ENCODE measurements around the gene C16orf90.
A peak's percentile ranks its signal among the peaks of the same experiment; 100 is the strongest.

C16orf90 gene

DNA sequence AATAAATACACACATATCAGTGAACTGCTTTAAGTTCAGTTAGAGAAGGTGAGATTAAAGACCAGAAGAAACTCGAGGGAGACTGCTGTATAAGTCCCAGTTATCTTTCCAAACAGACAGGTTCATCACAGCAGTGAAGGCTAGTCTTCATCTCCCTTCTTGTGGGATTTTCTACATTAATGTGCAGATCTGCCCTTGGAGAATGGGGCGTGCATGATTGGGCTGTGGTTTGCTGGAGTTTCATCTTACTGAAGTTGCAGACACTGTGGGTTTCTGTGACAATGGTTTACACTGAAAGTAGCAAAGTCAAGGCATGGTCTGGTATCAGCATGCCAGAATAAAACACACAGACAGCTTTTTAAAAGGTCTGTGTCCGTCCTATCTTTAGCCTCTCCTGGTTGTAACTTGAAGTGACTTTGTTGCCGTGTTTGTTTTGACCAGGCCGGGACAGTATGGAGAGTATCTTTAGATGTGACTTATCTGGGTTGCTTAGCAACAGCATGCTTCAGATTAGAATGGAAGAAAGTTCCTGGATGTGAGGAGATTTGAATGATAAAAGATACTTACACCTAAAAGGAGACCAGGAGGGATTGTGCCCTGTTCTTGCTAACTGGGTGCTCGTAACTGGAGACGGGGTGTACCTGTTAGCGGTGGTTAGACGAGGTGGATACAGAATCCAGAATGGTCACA lies 35.7 kb downstream of the C16orf90 start:
- TF ChIP-seq, protein P1, sequence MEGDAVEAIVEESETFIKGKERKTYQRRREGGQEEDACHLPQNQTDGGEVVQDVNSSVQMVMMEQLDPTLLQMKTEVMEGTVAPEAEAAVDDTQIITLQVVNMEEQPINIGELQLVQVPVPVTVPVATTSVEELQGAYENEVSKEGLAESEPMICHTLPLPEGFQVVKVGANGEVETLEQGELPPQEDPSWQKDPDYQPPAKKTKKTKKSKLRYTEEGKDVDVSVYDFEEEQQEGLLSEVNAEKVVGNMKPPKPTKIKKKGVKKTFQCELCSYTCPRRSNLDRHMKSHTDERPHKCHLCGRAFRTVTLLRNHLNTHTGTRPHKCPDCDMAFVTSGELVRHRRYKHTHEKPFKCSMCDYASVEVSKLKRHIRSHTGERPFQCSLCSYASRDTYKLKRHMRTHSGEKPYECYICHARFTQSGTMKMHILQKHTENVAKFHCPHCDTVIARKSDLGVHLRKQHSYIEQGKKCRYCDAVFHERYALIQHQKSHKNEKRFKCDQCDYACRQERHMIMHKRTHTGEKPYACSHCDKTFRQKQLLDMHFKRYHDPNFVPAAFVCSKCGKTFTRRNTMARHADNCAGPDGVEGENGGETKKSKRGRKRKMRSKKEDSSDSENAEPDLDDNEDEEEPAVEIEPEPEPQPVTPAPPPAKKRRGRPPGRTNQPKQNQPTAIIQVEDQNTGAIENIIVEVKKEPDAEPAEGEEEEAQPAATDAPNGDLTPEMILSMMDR (IDR thresholded peaks at IDR 0.05; ENCODE audit: control insufficient read depth, extremely low read depth, insufficient read depth), result no peak
- peak; percentile 59 for DNase-seq (ENCODE audit: low read depth)
- H3K4me3 ChIP-seq (ENCODE audit: low read depth, low read length), result peak overlapping the region; percentile 92

DNA sequence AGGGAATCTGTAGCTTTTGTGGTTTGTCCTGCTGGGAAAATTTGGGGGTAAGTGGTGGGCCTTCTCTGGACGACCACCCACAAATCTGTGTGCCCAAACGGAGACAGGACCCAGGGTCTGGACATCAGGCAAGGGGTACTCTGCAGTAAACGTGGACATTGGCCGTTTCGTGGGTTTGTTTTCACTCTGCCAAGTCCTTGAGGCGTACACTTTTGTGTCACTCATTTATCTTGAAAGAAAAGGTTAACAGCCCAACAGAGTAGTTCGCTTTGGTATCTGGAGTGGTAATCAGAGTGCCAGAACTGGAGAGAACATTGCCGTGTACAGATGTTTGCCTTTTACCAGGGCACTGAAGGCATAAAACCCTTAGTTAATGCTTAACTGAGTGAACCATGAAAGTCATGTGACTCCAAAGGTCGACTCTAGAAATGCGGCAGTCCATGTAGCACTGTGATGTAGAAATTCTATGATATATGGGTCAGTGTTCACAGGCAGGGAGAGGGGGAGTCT lies 36.4 kb downstream of the C16orf90 start:
- peak overlapping the region; percentile 92 for H3K4me3 ChIP-seq (ENCODE audit: low read depth, low read length)
- TF ChIP-seq, protein P1 (IDR thresholded peaks at IDR 0.05; ENCODE audit: control insufficient read depth, extremely low read depth, insufficient read depth), result no peak
- no peak for DNase-seq (ENCODE audit: low read depth)

DNA sequence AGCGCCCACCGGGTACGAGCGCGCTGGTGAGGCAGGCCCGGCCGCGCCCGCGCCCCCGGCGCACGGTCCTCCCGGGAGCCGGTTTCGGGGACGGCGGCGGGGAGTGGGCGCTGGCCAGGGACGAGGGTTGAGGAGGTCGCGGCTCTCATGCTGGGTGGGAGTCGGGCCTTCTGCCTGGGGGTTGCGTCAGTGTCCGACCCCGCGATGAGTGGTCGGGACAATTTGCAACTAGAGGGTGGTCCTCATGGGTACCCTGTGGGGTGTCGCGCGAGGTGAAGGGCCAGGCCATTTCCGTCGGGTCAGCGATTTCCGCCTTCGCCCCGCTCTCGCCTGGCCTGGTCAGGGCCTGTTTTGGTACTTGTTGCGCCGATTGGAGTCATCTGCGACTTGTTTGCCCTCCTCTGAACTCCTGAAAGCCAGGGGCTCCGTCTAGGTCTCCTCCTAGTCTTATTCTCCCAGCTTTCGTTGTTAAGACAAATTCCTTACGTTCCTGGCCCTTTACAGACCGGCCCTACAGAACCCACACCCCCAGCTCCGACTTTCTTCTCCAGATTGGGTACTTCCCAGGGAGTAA lies 36.9 kb downstream of the C16orf90 start:
- TF ChIP-seq, protein P1 (IDR thresholded peaks at IDR 0.05; ENCODE audit: control insufficient read depth, extremely low read depth, insufficient read depth), result no peak
- no peak for DNase-seq (ENCODE audit: low read depth)

DNA sequence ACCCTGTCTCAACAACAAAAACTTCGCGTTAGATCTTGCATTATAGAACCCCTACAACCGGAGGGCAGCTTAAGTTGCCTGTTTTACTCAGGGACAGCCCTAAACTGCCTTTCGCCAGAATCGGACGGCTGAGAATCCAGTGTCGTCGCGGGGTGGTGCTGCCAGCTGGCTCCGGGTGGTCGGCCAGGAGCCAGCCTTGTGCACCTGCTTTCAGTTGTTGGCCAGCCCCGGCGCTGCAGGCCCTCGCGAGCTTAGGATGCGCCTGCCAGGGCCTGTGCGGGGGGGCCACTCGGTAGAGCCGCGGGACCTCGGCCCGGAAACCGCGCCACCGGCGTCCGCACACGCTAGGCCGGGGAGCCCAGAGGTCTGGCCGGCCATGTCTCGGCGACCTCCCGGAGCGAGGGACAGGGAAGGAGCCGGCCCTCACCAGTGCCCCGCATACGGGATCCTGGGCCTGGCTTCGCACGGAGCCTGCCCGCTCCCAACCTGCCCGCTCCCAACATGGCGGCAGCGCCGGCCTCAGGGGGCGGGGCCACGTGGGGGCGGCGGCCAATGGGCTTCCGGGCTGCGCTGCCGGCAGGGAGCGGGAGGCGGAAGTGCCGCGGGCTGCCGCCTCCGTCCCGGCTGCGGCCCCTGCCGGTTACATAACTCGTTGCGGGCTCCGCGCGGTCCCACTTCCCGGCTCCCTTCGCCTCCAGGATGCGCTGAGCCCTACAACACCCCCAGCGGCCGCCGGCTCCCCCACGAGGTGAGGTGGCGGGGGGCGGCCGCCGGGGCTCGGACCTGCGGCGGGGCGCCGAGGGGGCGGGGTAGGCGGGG lies 37.6 kb downstream of the C16orf90 start:
- peak; percentile 79 for DNase-seq (ENCODE audit: low read depth)
- TF ChIP-seq, protein P1 (IDR thresholded peaks at IDR 0.05; ENCODE audit: control insufficient read depth, extremely low read depth, insufficient read depth), result peak; percentile 61
- H3K4me3 ChIP-seq (ENCODE audit: low read depth, low read length), result peak overlapping the region; percentile 92

More for the DNA sequence above, 36.9 kb downstream of the C16orf90 start:
- peak overlapping the region; percentile 92 for H3K4me3 ChIP-seq (ENCODE audit: low read depth, low read length)

DNA sequence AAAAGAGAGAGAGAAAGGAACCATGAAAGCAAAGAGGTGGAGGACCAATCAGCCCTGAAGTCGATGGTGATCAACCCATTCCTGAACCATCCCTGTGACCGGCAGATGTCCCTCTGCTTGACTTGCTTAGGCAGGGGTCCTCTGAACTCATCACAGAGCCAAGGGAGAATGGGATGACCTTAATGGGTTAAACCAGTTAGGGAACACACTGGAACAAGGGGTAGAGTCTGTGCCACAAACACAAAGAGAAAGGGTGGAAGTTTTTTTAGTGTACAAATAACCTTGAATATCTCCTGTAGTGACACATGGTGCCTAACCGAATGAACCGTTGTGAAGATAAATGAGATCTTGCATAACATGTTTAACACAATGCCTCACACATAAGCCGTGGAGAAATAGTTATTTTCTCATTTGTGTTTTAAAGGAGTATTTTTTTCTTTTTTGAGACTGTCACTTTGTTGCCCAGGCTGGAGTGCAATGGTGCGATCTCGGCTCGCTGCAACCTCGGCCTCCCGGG lies 40.6 kb downstream of the C16orf90 start:
- TF ChIP-seq, protein P1 (IDR thresholded peaks at IDR 0.05; ENCODE audit: control insufficient read depth, extremely low read depth, insufficient read depth), result no peak
- no peak for DNase-seq (ENCODE audit: low read depth)
- H3K4me3 ChIP-seq (ENCODE audit: low read depth, low read length), result no peak overlapping the region

DNA sequence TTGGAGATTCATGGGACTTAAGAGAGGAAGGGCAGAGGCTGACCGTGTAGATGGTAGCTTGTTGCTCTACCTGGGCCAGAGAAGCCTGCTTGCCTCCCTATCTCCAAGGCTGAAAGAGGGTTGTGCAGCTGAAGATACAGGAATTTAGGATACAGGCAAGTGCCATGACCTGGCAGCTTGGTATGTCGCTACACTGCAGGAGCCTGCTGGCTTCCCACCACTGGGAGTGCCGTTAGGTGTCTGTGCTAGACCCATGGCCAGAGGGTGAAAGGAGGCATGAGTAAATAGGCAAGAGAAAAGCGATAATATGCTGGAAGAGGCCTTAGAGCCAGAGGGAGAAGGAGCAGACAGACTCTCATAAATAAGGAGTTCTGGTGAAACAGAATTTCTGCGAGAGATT lies 41.2 kb downstream of the C16orf90 start:
- TF ChIP-seq, protein P1 (IDR thresholded peaks at IDR 0.05; ENCODE audit: control insufficient read depth, extremely low read depth, insufficient read depth), result no peak
- DNase-seq (ENCODE audit: low read depth), result no peak
- H3K4me3 ChIP-seq (ENCODE audit: low read depth, low read length), result no peak overlapping the region
